ENCODE data around the gene PEX10.

DNA sequence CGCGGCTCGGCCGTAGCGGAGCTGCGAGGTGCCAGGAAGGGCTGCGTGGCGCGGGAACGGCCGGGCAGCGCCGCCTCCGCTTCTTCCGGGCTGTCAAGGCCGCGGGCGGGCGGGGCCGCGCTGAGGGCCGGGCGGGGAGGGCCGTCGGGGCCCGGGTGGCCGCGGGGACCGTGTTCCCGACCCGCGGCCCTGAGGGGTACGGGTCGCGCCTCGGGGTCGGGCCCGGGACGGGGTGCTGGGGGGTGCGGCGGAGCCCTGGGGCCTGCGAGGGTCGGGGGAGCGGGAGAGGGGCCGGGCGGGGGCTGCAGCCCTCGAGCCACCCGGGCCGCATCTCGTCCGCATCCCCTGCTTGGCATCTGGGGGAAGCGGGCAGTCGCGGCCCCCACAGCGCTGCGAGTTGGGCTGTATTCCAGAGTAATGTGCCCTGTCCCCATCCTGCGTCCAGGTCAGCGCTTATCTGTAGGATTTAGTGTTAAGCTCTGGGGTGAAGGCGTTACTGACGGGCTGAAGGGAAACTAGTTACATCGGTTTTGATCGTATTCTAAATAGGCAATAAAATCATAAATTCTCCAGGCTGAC, 20.3 kb downstream of the PEX10 start:
- TF ChIP-seq, protein P1, sequence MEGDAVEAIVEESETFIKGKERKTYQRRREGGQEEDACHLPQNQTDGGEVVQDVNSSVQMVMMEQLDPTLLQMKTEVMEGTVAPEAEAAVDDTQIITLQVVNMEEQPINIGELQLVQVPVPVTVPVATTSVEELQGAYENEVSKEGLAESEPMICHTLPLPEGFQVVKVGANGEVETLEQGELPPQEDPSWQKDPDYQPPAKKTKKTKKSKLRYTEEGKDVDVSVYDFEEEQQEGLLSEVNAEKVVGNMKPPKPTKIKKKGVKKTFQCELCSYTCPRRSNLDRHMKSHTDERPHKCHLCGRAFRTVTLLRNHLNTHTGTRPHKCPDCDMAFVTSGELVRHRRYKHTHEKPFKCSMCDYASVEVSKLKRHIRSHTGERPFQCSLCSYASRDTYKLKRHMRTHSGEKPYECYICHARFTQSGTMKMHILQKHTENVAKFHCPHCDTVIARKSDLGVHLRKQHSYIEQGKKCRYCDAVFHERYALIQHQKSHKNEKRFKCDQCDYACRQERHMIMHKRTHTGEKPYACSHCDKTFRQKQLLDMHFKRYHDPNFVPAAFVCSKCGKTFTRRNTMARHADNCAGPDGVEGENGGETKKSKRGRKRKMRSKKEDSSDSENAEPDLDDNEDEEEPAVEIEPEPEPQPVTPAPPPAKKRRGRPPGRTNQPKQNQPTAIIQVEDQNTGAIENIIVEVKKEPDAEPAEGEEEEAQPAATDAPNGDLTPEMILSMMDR (IDR thresholded peaks at IDR 0.05; ENCODE audit: poor library complexity) = no peak
- TF ChIP-seq EZH2 (IDR thresholded peaks at IDR 0.05; ENCODE audit: borderline replicate concordance) (no peak), EZH2phosphoT487 (IDR thresholded peaks at IDR 0.05; ENCODE audit: low read depth, severe bottlenecking, unreplicated experiment) (no peak)

Data from hepatocyte (in vitro differentiated cells).